Activated B cell treated with CpG ODN at 0.5 μM for 24 hours (primary cell): ENCODE results near the gene ERMAP. TPM values are rescaled to one million over a fixed set of nuclear protein-coding genes. Genes with fewer than 3 reads are reported as not detected.

ENCODE experiments used
- ATAC-seq: fragments of 200-7000 bp; cut with Tn5 transposase; one replicate; pipeline ENCODE4 v1.10.0; 2021; ENCODE audit warnings: low read depth, mild to moderate bottlenecking, moderate library complexity
- CTCF ChIA-PET: fragments of 350-600 bp; sonication (Branson Sonifier 250); formaldehyde crosslinking; loops from one replicate; lab custom pipeline; 2021; ENCODE audit warnings: antibody characterized with exemption; lab: Charles Lee
- POLR2A ChIA-PET: fragments of 350-600 bp; sonication (Branson Sonifier 250); formaldehyde crosslinking; loops from one replicate; lab custom pipeline; 2021; ENCODE audit warnings: antibody characterized with exemption; lab: Charles Lee
- DNase-seq: peaks from one replicate; pipeline ENCODE4 v3.0.0; 2022
- H3K27ac Mint-ChIP-seq: one replicate; pipeline ENCODE4 v1.8.0; 2020; ENCODE audit warnings: mixed read lengths
- H3K27me3 Mint-ChIP-seq: one replicate; pipeline ENCODE4 v1.8.0; 2021; ENCODE audit warnings: mixed read lengths
- H3K36me3 Mint-ChIP-seq: one replicate; pipeline ENCODE4 v1.8.0; 2021; ENCODE audit warnings: low read depth, mixed read lengths
- H3K4me1 Mint-ChIP-seq: one replicate; pipeline ENCODE4 v1.8.0; 2021; ENCODE audit warnings: mixed read lengths
- H3K4me3 Mint-ChIP-seq: one replicate; pipeline ENCODE4 v1.8.0; 2020; ENCODE audit warnings: mild to moderate bottlenecking, mixed read lengths
- H3K9me3 Mint-ChIP-seq: one replicate; pipeline ENCODE4 v1.8.0; 2020; ENCODE audit warnings: mixed read lengths
- CTCF ChIP-seq: fragments of 200-600 bp; IDR thresholded peaks from one replicate; pipeline ENCODE4 v1.8.0; 2022; ENCODE audit warnings: antibody characterized with exemption, mild to moderate bottlenecking
- intact Hi-C: fragments of 100-400 bp; cut with micrococcal nuclease; formaldehyde crosslinking; loops from one replicate; pipeline ENCODE4 v1.15.1; 2024
- total RNA-seq: library from RNA; stranded (reverse); gene quantifications from 2 replicates; pipeline ENCODE4 v1.2.3, GENCODE V29; 2022

ERMAP gene
- total RNA-seq, 1 donor from 2014 or later = 10.7 TPM

- intact Hi-C loops = no loop called here
Measured at GRCh38 chr1:42824481-42825035, 7.6 kb downstream of the ERMAP start.

GRCh38 chr1:42825036-42825851, 8.3 kb downstream of the ERMAP start:
- Mint-ChIP-seq H3K9me3 (no peaks in the 10 kb centered on the region), H3K4me1 (no peaks in the 10 kb centered on the region), H3K36me3 (no peaks in the 10 kb centered on the region), H3K4me3 (no peak overlapping the region), H3K27ac (no peak overlapping the region), H3K27me3 (no peaks in the 10 kb centered on the region)
- no peak for TF ChIP-seq CTCF
- ChIA-PET CTCF (no interaction called here), POLR2A (no interaction called here)
- ATAC-seq (no peak), DNase-seq (no peak)
- intact Hi-C loops = no loop called here

More at GRCh38 chr1:42824481-42825035, 7.6 kb downstream of the ERMAP start:
- no peaks in the 10 kb centered on the region for H3K4me1 Mint-ChIP-seq
- ChIA-PET POLR2A (no interaction called here), CTCF (no interaction called here)
- H3K27me3 Mint-ChIP-seq = no peaks in the 10 kb centered on the region
- TF ChIP-seq CTCF = no peak
- H3K4me3 Mint-ChIP-seq = no peak overlapping the region
- no peak for DNase-seq
- ATAC-seq = no peak
- no peak overlapping the region for H3K27ac Mint-ChIP-seq
- no peaks in the 10 kb centered on the region for H3K9me3 Mint-ChIP-seq
- peaks cover 2% of the 10 kb centered on the region for H3K36me3 Mint-ChIP-seq

GRCh38 chr1:42830631-42831030, 13.7 kb downstream of the ERMAP start:
- no peak overlapping the region for H3K27ac Mint-ChIP-seq
- H3K4me3 Mint-ChIP-seq = no peak overlapping the region
- no peaks in the 10 kb centered on the region for H3K36me3 Mint-ChIP-seq
- peaks cover 6% of the 10 kb centered on the region for H3K4me1 Mint-ChIP-seq
- DNase-seq (no peak), ATAC-seq (no peak)
- intact Hi-C loops = no loop called here
- ChIA-PET POLR2A (interaction anchor here (0.6 kb wide), 2 partner anchors 81 to 105 kb away, joined by 3 to 8 read pairs; no protein-coding TSS in a partner anchor), CTCF (interaction anchor here (1.0 kb wide), 1 partner anchor 243 kb away, joined by 3 read pairs; no protein-coding TSS in a partner anchor)
- H3K9me3 Mint-ChIP-seq = no peaks in the 10 kb centered on the region
- no peak for TF ChIP-seq CTCF
- H3K27me3 Mint-ChIP-seq = no peaks in the 10 kb centered on the region

GRCh38 chr1:42831273-42831672, 14.4 kb downstream of the ERMAP start:
- ChIA-PET POLR2A (interaction anchor here (0.6 kb wide), 1 partner anchor 80 kb away, joined by 8 read pairs; no protein-coding TSS in a partner anchor), CTCF (interaction anchor here (1.0 kb wide), 1 partner anchor 243 kb away, joined by 3 read pairs; no protein-coding TSS in a partner anchor)
- H3K36me3 Mint-ChIP-seq = no peaks in the 10 kb centered on the region
- no peaks in the 10 kb centered on the region for H3K9me3 Mint-ChIP-seq
- H3K27me3 Mint-ChIP-seq = no peaks in the 10 kb centered on the region
- TF ChIP-seq CTCF = no peak
- H3K27ac Mint-ChIP-seq = no peak overlapping the region
- DNase-seq = no peak
- peaks cover 6% of the 10 kb centered on the region for H3K4me1 Mint-ChIP-seq
- no peak for ATAC-seq
- intact Hi-C loops = no loop called here
- H3K4me3 Mint-ChIP-seq = no peak overlapping the region

- ChIA-PET POLR2A (no interaction called here), CTCF (no interaction called here)
- intact Hi-C loops = no loop called here
- Mint-ChIP-seq H3K27ac (no peak overlapping the region), H3K27me3 (no peaks in the 10 kb centered on the region), H3K9me3 (no peaks in the 10 kb centered on the region), H3K4me3 (no peak overlapping the region), H3K36me3 (no peaks in the 10 kb centered on the region), H3K4me1 (peaks cover 9% of the 10 kb centered on the region)
- no peak for TF ChIP-seq CTCF
- DNase-seq (no peak), ATAC-seq (no peak)
Measured at GRCh38 chr1:42832641-42833240, 15.8 kb downstream of the ERMAP start.
